ENCODE measurements around the gene PITPNB.

GRCh38 chr22:27814993-27815392 lies 104.1 kb downstream of the PITPNB start:
- no peak for TF ChIP-seq YY1 (IDR thresholded peaks at IDR 0.05; ENCODE audit: insufficient read depth, insufficient read length)
- no peak for TF ChIP-seq SUZ12 (IDR thresholded peaks at IDR 0.05; ENCODE audit: extremely low read depth, insufficient read depth, insufficient read length)
- TF ChIP-seq ZNF274 (IDR thresholded peaks at IDR 0.05; ENCODE audit: low read depth, low read length) = no peak

All from NT2/D1 (cell line).